RWPE1 (cell line): ENCODE measurements around the gene POLR2J2.
"Not testable (repeated sequence)": the region's sequence is repeated elsewhere in the genome, so short reads cannot be mapped to it uniquely, and the experiment has no call there.

Experiments used
- CTCF ChIA-PET: fragments of 350-600 bp; sonication (Branson Sonifier 250); formaldehyde crosslinking; extraction: SDS; loops from one replicate; lab custom pipeline; 2021; lab: Yijun Ruan, JAX
- POLR2A ChIA-PET: fragments of 400-600 bp; formaldehyde crosslinking; extraction: SDS; loops from one replicate; lab custom pipeline; 2020; ENCODE audit warnings: antibody characterized with exemption; ENCODE audit not compliant: low non-redundant PET; lab: Yijun Ruan, JAX
- DNase-seq: peaks from one replicate; pipeline ENCODE4 v3.0.0; 2012; ENCODE audit warnings: low spot score
- H3K27ac ChIP-seq: fragments of 450-650 bp; 2 replicates; pipeline ENCODE4 v1.5.1; 2017

Gene POLR2J2

DNA sequence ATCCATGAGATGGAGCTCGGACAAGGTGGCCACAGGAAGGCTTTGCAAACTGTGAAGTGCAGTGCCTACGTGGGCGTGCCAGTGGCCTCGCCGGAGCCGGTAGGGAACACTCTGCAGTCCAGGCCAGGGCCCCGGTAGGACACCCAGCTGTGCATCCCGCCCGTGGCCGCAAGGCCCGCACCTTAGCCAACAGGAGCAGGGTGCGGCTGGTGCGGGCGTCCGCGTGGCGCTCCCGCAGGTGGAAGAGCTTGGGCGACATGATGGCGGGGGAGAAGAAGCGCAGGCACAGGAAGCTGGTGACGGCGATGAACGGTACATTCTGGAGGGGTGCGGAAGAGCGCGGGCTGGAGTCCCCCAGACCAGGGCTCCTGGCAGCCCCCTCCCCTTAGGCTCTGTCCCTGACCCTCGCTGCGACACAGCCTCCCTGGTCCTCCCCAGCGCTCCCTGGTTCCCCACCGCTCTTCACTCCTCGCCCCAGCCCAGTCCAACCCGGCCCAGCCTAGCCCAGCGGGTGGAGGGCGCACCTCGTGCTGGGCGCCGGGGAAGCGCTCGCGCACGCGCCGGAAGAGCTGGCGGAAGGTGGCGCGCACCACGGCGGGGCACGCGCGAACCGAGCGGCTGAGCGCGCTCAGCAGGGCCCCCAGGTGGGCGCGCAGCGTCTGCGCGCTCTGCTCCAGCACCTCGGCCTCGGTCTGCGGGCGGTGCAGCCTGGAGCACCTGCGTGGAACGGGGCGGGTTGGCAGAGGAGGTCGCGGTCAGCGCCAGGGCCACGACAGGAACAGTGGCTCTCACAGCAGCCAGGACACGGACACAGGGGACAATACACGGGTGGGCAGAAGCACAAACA lies 18.2 kb upstream of the POLR2J2 start:
- DNase-seq, POLR2A ChIA-PET, H3K27ac ChIP-seq, CTCF ChIA-PET: not testable (repeated sequence)

DNA sequence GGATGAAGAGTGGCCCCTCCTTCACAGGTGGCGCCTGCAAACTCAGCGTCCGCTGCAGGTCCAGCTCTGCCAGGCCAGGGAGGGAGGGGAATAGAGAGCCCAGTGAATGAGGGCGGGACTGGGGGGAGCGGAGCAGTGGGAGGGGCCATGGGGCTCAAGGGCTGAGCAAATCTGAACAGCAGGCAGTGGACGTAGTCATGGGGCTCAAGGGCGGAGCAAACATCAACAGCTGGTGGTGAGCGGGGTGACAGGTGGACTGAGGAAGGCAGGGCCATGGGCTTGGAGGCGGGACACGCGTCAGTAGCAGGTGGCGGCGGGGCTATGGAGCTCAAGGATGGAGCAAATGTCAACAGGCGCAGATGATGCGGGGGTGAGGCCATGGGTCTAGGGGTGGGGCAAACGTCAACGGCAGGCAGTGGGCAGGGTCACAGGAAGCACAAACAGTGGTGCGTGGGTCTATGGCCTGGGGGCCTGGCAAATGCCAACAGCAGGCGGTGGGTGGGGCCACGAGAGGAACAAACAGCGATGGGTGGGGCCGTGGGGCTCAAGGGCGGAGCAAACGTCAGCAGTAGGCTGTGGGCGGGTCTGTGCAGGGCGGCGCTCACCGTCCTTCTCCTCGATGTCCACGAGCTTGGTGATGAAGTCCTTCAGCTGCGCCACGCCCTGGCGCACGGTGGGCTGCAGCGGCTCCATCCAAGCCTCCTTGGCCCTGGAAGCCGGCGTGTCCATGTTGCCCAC lies 17.0 kb upstream of the POLR2J2 start:
- DNase-seq, H3K27ac ChIP-seq, POLR2A ChIA-PET, CTCF ChIA-PET: not testable (repeated sequence)

DNA sequence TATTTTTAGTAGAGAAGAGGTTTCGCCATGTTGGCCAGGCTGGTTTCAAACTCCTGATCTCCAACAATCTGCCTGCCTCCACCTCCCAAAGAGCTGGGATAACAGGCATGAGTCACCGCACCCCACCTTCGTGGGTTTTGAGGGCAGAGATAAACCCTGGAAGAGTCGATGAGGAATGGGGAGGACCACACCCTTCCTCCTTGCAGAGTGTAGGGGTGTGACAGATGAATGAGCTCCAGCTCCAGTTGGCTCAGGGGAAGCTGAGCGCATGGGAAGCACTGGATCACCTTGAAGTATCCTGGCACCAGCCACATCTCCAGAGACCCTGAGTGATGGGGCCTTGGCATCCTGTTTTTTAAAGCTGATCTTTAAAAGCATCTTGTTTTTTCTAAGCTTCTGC lies 11.1 kb upstream of the POLR2J2 start:
- POLR2A ChIA-PET, H3K27ac ChIP-seq, CTCF ChIA-PET, DNase-seq: not testable (repeated sequence)

DNA sequence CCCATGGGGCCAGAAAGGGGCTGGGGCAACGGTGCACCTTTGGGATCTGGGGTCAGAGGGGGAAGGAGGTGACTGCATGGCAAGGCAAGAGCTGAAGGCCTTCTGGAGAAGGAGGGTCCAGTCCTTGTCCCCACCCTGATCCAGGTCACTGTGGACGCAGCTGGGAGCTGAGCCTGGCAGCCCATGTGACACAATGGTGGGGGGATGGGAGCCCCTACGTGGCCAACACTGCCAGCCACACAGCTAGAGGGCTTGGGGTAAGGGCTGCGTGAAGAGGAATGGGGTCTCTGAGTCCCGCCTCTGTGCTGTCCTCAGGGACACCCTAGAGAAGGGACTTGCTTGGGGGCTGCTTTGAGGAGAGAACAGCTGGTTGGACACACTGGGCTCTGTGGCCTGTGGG lies 9.3 kb upstream of the POLR2J2 start:
- CTCF ChIA-PET, DNase-seq, H3K27ac ChIP-seq, POLR2A ChIA-PET: not testable (repeated sequence)

DNA sequence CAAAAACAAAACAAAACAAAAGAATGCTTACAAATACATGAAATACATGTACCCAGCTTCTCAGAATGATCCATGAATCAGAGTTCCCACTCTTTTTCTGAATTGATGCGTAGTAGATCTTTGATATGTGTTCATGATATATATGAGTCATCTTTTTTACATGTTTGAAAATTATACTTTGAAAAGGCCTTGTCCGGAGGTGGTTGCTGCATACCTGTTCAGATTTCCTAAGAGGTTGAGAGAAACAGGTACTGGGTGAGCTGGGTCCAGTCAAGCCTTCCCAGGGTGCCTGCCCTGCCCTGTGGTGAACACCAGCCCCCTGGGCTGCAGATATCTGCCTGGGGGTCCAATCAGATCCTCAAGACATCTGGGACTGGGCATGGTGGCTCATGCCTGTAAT lies 4.1 kb upstream of the POLR2J2 start:
- DNase-seq, POLR2A ChIA-PET, H3K27ac ChIP-seq, CTCF ChIA-PET: not testable (repeated sequence)

DNA sequence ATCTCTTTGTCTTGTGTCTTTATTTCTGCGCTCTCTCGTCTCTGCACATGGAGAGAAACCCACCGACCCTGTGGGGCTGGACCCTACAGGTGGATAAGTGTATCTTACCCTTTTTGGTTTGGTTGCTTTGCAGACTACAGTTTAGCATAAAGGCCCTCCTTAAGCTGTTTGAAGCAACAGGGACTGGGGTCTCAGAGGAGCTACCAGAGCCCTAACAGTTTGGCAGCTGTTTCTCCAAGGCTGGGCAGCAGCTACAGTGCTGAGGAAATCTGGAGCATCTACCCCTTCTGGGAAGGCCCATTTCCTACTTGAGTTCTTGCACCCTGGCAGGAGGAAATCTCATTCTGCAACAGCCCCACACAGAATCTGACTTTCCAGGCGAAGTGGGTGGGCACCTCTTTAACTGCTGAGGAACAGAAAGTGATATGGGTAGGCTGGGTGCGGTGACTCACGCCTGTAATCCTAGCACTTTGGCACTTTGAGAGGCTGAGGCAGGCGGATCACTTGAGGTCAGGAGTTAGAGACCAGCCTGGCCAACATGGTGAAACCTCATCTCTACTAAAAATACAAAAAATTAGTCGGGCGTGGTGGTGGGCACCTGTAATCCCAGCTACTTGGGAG lies 2.1 kb upstream of the POLR2J2 start:
- CTCF ChIA-PET, H3K27ac ChIP-seq, DNase-seq, POLR2A ChIA-PET: not testable (repeated sequence)

DNA sequence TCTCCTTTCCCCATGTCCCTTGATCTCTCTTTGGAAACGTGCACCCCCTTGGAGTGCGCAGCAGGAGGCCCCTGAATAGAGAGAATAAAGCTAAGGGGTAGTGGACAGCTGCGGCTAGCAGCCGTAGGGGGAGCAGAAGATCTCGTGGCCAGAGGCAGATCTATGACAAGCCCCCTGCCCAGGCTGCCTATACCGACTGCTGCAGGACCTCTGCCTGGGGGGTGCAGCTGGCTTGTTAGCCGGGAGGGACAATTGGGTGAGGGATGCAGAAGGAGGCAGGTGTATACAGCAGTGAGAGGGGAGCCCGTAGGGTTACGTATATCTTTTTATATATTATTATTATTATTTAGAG lies 469 bp upstream of the POLR2J2 start:
- DNase-seq, POLR2A ChIA-PET, CTCF ChIA-PET: not testable (repeated sequence)
- H3K27ac ChIP-seq: peak overlapping the region; percentile 62

DNA sequence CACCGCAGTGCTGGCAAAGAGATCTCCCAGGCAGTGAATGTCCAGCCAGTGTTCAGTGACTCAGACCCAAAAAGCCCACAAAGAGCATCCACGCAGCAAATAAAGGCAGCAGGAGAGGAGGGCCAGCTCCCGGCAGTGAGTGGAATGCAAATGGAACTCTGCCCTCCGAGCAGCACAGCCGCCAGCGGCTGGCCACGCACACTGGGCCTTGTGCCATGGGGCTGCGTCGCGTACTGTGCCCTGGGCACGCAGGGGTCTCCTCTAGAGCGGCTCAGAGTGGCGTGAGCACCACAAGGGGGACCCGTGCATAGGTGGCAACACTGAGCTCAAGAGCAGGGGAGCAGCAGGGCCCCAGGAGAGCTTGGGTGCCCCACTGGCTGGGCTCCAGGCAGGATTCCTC lies 3.9 kb downstream of the POLR2J2 start:
- POLR2A ChIA-PET: not testable (repeated sequence)

DNA sequence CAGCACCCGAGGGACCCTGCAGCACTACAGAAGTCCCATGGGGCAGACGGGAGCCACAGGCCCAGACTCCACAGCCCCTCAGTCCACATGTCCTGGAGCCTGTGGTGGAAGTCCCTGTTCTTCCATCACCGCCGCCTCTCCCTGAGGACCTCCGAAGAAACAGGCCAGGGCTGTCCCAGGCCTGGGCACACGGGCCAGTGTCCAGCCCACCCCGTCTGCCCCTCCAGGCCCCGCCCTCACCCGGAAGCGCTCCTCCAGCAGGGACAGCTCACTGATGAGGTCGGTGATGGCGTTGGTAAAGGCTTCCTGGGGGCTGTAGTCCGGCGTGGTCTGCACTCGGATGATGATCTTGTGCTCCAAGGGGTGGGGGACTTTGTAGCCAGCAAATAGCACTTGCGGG lies 4.6 kb downstream of the POLR2J2 start:
- POLR2A ChIA-PET, DNase-seq, H3K27ac ChIP-seq, CTCF ChIA-PET: not testable (repeated sequence)

More for the DNA sequence above, 3.9 kb downstream of the POLR2J2 start:
- DNase-seq, H3K27ac ChIP-seq, CTCF ChIA-PET: not testable (repeated sequence)

DNA sequence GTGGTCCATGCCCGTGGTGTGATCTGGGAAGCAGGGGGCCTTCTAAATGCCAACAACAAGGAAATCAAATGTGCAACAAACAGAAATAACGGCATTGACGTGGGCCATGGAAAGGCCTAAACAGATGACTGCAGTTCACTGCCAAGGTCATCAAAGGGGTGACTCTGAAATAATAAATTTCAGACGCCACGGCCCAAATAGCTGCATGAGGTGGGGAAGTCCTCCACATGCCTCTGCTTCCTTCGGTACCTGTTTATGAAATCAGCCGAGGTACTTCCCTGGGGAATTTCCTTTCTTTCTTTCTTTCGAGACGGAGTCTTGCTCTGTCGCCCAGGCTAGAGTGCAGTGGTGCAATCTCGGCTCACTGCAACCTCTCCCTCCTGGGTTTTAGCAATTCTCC lies 6.7 kb downstream of the POLR2J2 start:
- CTCF ChIA-PET, POLR2A ChIA-PET, DNase-seq, H3K27ac ChIP-seq: not testable (repeated sequence)

DNA sequence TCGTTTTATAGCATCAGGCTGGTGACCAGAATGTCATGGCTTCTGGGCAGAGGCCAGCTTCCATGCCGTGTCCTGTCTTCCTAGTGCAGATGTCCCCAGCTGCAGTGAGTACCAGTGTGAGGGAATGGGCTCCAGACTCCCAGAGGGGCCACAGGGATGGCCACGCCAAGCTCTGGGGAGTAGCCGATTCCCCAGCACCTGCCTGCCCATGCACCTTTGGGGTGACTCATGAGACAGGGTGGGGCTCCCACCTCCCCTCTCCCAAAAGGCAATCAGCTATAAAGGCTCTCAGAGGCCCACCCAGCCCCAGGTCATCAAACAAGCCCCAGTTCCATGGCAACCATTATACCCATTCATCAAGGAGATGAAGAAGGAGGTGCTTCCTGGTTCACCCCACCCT lies 21.5 kb downstream of the POLR2J2 start, which contains the start of gene SPDYE2B:
Gene SPDYE2B (plus strand): TSS at position 396 of the 400 bp plus-strand sequence. CDS start 2,030 bp downstream, outside the sequence.
- CTCF ChIA-PET, POLR2A ChIA-PET, DNase-seq, H3K27ac ChIP-seq: not testable (repeated sequence)

DNA sequence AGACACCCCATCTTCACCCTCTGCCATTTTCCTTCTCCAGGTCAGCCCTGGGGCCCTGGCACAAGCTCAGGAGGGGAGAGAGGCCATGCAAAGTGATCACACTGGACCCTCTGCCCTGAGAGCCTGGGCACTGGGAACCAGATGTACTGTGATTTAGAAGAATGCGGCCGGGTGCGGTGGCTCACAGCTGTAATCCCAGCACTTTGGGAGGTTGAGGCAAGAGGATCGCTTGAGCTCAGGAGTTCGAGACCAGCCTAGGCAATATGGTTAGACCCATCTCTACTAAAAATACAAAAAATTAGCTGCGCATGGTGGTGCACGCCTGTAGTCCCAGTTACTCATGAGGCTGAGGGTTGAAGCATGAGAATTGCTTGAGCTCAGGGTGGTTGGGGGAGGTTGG lies 23.6 kb downstream of the POLR2J2 start:
- CTCF ChIA-PET, POLR2A ChIA-PET, H3K27ac ChIP-seq, DNase-seq: not testable (repeated sequence)

DNA sequence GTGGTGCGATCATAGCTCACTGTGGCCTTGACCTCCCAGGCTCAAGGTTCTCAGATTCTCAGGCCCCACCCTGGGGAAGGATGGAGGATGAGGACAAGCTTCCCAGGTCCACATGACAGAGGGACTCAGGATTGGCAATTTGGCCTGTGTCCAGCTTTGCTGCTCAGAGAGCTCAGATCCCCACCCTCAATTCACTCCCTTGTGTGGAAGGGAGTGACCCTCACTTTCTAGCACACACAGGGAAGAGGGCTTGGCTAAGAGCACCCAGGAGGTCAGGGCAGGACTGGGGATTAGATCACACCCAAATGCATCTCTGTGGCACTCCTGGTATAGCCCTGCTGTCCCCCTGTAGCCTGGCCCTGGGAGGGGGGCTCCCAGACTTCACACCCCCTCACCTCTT lies 28.1 kb downstream of the POLR2J2 start:
- POLR2A ChIA-PET, CTCF ChIA-PET, DNase-seq, H3K27ac ChIP-seq: not testable (repeated sequence)

DNA sequence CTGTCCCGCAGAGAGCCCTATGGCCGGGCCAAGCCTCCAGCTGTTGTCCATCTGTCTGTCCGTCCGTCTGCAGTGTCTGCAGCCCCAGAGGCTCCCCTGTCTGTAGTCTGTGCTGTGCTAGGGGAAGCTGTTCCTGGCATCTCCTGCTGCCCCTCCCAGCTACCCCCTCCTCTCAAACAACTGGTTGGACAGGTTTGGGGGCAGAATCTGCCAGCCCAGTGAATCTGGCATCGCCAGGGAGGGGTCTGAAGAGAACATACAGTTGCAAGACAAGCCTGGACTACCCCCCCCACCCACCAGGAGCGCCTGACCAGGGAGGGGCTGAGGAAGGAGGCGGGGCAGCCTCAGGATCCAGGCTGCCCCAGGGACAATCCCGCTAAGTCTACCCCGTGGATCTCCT lies 28.8 kb downstream of the POLR2J2 start, which contains the start of gene UPK3BL1:
Gene UPK3BL1 (minus strand): TSS at position 101 of the 400 bp plus-strand sequence. CDS start 50 bp downstream, at position 51.
- H3K27ac ChIP-seq, POLR2A ChIA-PET, CTCF ChIA-PET, DNase-seq: not testable (repeated sequence)

DNA sequence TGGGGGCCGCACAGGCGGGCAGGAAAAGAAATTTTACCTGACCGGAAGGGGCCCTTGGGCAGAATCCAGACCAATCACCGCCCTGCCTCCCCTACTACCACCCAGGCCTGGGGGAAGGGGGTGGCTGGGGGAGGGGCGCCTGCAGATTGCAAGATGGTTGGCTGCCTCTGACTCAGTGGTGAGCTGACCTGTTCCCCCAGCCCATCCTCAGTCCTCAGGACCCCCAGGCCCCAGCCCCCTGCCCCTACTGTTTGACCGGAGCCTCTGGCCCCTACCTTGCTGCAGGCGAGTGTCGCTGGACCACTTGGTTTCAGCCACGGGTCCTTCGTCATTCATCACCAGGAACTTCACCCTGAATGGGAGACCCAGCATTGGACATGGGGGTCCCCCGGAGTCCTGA lies 32.6 kb downstream of the POLR2J2 start:
- CTCF ChIA-PET, H3K27ac ChIP-seq: not testable (repeated sequence)

DNA sequence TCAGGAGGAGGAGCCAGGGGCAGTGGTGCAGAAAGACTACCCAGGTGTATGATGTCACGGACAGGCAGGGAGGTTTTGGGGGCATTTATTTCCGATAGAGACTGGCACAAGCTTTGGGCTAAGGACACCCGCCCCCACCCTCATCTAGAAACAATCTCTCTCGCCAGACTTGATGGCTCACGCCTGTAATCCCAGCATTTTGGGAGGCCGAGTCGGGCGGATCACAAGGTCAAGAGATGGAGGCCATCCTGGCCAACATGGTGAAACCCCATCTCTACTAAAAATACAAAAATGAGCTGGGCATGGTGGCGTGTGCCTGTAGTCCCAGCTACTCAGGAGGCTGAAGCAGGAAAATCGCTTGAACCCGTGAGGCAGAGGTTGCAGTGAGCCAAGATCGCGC lies 34.5 kb downstream of the POLR2J2 start:
- POLR2A ChIA-PET, CTCF ChIA-PET: not testable (repeated sequence)

More for the DNA sequence above, 32.6 kb downstream of the POLR2J2 start:
- DNase-seq, POLR2A ChIA-PET: not testable (repeated sequence)

DNA sequence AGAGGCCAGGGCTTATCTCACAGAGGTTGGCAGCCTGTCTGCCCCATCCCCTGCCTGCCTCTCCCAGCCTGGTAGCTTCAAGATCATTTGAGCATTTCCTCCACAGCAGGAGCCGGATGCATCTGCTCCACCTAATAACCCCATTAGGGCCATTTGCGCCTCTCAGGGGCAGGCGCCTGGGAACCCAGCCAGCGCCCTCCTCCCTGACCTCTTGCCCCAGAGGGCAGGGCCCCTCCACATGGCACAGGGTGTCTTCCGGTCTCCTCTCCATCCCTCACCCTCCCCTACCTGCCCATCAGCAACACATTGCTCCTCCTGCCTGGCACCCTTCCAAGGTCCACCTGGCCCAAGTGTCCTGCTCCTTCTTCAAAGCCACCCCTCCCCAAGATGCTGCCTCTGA lies 36.1 kb downstream of the POLR2J2 start:
- POLR2A ChIA-PET, CTCF ChIA-PET, H3K27ac ChIP-seq, DNase-seq: not testable (repeated sequence)

More for the DNA sequence above, 34.5 kb downstream of the POLR2J2 start:
- DNase-seq, H3K27ac ChIP-seq: not testable (repeated sequence)
